Measurements from ENCODE around the gene ATG16L1. TPM values are rescaled to one million over a fixed set of nuclear protein-coding genes. Genes with fewer than 3 reads are reported as not detected.

The ATG16L1 gene
- total and polyA plus RNA-seq, 2 experiments from 2014 or later: 15.3 to 37.9 TPM

- Histone ChIP-seq H3K9me2 (ENCODE audit: insufficient read depth) (no peaks in the 10 kb centered on the region), H3F3A (replicated peaks; ENCODE audit: low read depth) (no peaks in the 10 kb centered on the region), H3K4me2 (no peak overlapping the region), H3K4me3 (no peak overlapping the region), H3K27ac (ENCODE audit: low read depth) (no peak overlapping the region), H4K20me1 (replicated peaks; ENCODE audit: insufficient read depth) (no peaks in the 10 kb centered on the region), H3K36me3 (ENCODE audit: insufficient read depth) (no peaks in the 10 kb centered on the region), H3K4me1 (ENCODE audit: insufficient read depth) (no peaks in the 10 kb centered on the region), H3K79me2 (replicated peaks; ENCODE audit: insufficient read depth) (no peaks in the 10 kb centered on the region), H2AFZ (peak overlapping the region; percentile 74; the same call in 1 of the 2 replicates), H3K27me3 (ENCODE audit: insufficient read depth) (no peaks in the 10 kb centered on the region)
- H3K4me3 Mint-ChIP-seq: no peak overlapping the region
- no peak overlapping the region for H3K27ac Mint-ChIP-seq
- no peaks in the 10 kb centered on the region for H3K4me1 Mint-ChIP-seq
- peaks cover 1% of the 10 kb centered on the region for H3K27me3 Mint-ChIP-seq (ENCODE audit: insufficient read depth, low read depth, poor library complexity)
- DNase-seq (ENCODE audit: low spot score) (peak; percentile 60), ATAC-seq (peak; percentile 96)
- no peaks in the 10 kb centered on the region for H3K36me3 Mint-ChIP-seq (ENCODE audit: low read depth)
- H3K9me3 Mint-ChIP-seq: no peaks in the 10 kb centered on the region
- TF ChIP-seq CTCF (conservative IDR thresholded peaks at IDR 0.05; ENCODE audit: low read depth in 2 of 2) (peak in 1 of 2 experiments; percentile 25; a peak in 2 of 4 replicates), EZH2phosphoT487 (IDR thresholded peaks at IDR 0.05; ENCODE audit: unreplicated experiment) (no peak), CREB1 (CRISPR knock-in tag; IDR thresholded peaks at IDR 0.05; ENCODE audit: low read depth) (no peak), EZH2 (IDR thresholded peaks at IDR 0.05; ENCODE audit: low read depth, unreplicated experiment) (no peak), STAT1 (IDR thresholded peaks at IDR 0.05; ENCODE audit: unreplicated experiment) (no peak), ZNF114 (CRISPR knock-in tag; IDR thresholded peaks at IDR 0.05) (no peak)
Measured at GRCh38 chr2:233235977-233236376, 15.5 kb upstream of the ATG16L1 start.

GRCh38 chr2:233236820-233237589, 14.5 kb upstream of the ATG16L1 start:
- Histone ChIP-seq H3F3A (replicated peaks; ENCODE audit: low read depth) (no peaks in the 10 kb centered on the region), H2AFZ (no peak overlapping the region), H3K27me3 (ENCODE audit: insufficient read depth) (no peaks in the 10 kb centered on the region), H3K36me3 (ENCODE audit: insufficient read depth) (no peaks in the 10 kb centered on the region), H4K20me1 (replicated peaks; ENCODE audit: insufficient read depth) (no peaks in the 10 kb centered on the region), H3K4me1 (ENCODE audit: insufficient read depth) (no peaks in the 10 kb centered on the region), H3K4me3 (no peak overlapping the region), H3K27ac (ENCODE audit: low read depth) (no peak overlapping the region), H3K4me2 (no peak overlapping the region), H3K79me2 (replicated peaks; ENCODE audit: insufficient read depth) (no peaks in the 10 kb centered on the region), H3K9me2 (ENCODE audit: insufficient read depth) (no peaks in the 10 kb centered on the region)
- ATAC-seq (no peak), DNase-seq (ENCODE audit: low spot score) (no peak)
- Mint-ChIP-seq H3K4me3 (no peak overlapping the region), H3K9me3 (no peaks in the 10 kb centered on the region), H3K36me3 (ENCODE audit: low read depth) (no peaks in the 10 kb centered on the region), H3K4me1 (no peaks in the 10 kb centered on the region), H3K27ac (no peak overlapping the region), H3K27me3 (ENCODE audit: insufficient read depth, low read depth, poor library complexity) (peaks cover 5% of the 10 kb centered on the region)
- TF ChIP-seq POLR2AphosphoS5 (IDR thresholded peaks at IDR 0.05; ENCODE audit: low read depth) (no peak), EZH2 (IDR thresholded peaks at IDR 0.05; ENCODE audit: low read depth, unreplicated experiment) (no peak), ZNF114 (CRISPR knock-in tag; IDR thresholded peaks at IDR 0.05) (no peak), CTCF (conservative IDR thresholded peaks at IDR 0.05; ENCODE audit: low read depth in 2 of 2) (no peak), CREB1 (CRISPR knock-in tag; IDR thresholded peaks at IDR 0.05; ENCODE audit: low read depth) (no peak), JUNB (IDR thresholded peaks at IDR 0.05; ENCODE audit: unreplicated experiment) (no peak)
